ENCODE data around the gene MAP4K3.
"Not testable (repeated sequence)": the region's sequence is repeated elsewhere in the genome, so short reads cannot be mapped to it uniquely, and the experiment has no call there.

Gene MAP4K3

DNA sequence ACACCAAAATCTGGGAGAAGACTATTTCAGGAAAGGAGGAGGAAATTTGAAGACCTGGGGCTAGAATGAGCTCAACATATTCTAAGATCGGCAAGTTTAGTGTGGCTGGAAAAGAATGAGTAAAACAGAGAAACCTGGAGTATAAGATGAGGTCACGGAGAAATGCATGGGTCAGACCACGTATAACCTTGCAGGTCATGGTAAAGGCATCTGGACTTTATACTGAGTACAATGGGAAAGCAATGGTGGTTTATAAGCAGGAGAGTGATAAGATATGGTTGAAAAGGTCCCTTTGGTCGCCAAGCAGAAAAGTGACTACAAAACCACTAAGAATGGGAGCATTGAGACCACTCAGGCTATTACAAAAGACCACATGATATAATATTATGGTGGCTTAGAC, 102.1 kb downstream of the MAP4K3 start:
- DNase-seq (ENCODE audit: low read depth, low spot score) = no peak
- Histone ChIP-seq H3K27ac (no peak overlapping the region), H3K9ac (ENCODE audit: insufficient read length) (no peak overlapping the region), H3K36me3 (ENCODE audit: insufficient read depth, low read length) (peaks cover 6% of the 10 kb centered on the region; the same call in 1 of the 2 replicates), H3K9me3 (ENCODE audit: low read depth, low read length) (no peaks in the 10 kb centered on the region), H3K4me3 (no peak overlapping the region)
- TF ChIP-seq EZH2 (IDR thresholded peaks at IDR 0.05) = no peak
- no peak for TF ChIP-seq POLR2AphosphoS5 (IDR thresholded peaks at IDR 0.05; ENCODE audit: borderline replicate concordance, low read depth, low read length)
- TF ChIP-seq FOXP2 (optimal IDR thresholded peaks at IDR 0.05; ENCODE audit: control extremely low read depth, extremely low read length, insufficient read depth) = no peak

DNA sequence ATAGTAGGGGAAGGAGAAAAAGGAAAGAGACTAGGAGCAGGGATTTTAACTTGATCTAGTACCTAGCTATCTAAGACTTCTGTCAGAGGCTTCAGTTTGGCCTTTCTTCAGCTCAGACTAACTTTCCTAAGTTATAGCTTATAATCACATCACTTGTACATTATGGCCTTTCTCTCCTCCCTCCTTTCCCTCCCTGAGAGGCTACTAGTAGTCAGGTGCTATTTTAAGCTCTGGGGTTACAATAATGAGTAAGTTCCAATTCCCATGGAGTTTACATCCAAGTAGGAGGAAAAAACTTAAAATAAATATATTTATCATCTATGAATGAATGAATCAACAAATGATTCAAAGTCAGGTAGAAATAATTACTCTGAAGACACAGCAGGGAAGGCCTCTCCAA, 102.6 kb downstream of the MAP4K3 start:
- Histone ChIP-seq H3K9me3 (ENCODE audit: low read depth, low read length) (no peaks in the 10 kb centered on the region), H3K36me3 (ENCODE audit: insufficient read depth, low read length) (peaks cover 5% of the 10 kb centered on the region), H3K27ac (no peak overlapping the region), H3K4me3 (no peak overlapping the region), H3K9ac (ENCODE audit: insufficient read length) (no peak overlapping the region)
- DNase-seq (ENCODE audit: low read depth, low spot score) = no peak
- TF ChIP-seq EZH2 (IDR thresholded peaks at IDR 0.05) (no peak), FOXP2 (optimal IDR thresholded peaks at IDR 0.05; ENCODE audit: control extremely low read depth, extremely low read length, insufficient read depth) (no peak), POLR2AphosphoS5 (IDR thresholded peaks at IDR 0.05; ENCODE audit: borderline replicate concordance, low read depth, low read length) (no peak)

DNA sequence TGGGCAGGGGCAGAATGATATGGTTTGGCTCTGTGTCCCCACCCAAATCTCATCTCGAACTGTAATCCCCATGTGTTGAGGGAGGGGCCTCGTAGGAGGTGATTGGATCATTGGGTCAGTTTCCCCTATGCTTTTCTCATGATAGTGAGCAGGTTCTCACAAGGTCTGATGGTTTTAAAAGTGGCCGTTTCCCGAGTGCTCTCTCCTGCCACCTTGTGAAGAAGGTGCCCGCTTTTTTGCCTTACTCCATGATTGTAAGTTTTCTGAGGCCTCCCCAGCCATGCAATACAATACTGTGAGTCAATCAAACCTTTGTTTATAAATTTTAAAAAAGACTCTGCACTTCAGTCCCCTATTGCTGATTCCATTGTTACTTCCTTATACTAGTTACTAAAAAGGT, 110.4 kb downstream of the MAP4K3 start:
- Histone ChIP-seq H3K27ac (no peak overlapping the region), H3K9me3 (ENCODE audit: low read depth, low read length) (no peaks in the 10 kb centered on the region), H3K9ac (ENCODE audit: insufficient read length) (no peak overlapping the region), H3K36me3 (ENCODE audit: insufficient read depth, low read length) (peaks cover 5% of the 10 kb centered on the region), H3K4me3 (no peak overlapping the region)
- no peak for DNase-seq (ENCODE audit: low read depth, low spot score)
- TF ChIP-seq FOXP2 (optimal IDR thresholded peaks at IDR 0.05; ENCODE audit: control extremely low read depth, extremely low read length, insufficient read depth) (no peak), EZH2 (IDR thresholded peaks at IDR 0.05) (no peak), POLR2AphosphoS5 (IDR thresholded peaks at IDR 0.05; ENCODE audit: borderline replicate concordance, low read depth, low read length) (no peak)

DNA sequence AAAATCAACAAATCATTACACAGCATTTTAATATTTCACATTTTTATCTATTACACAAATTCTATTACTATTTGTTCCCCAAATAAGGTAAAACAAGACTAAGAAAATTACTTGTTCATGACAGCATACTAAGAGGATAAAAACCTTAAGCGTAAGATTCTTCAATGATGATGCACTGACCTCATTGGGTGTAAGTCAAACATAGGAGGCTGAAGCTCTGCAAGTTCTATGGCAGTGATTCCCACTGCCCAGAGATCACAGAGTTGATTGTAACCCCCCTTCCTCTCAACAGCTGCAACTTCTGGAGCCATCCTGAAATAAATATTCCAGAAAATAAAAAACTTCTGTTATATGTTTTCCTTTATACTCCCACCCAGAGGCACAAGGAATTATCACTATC, 111.1 kb downstream of the MAP4K3 start:
- TF ChIP-seq FOXP2 (optimal IDR thresholded peaks at IDR 0.05; ENCODE audit: control extremely low read depth, extremely low read length, insufficient read depth) (no peak), POLR2AphosphoS5 (IDR thresholded peaks at IDR 0.05; ENCODE audit: borderline replicate concordance, low read depth, low read length) (no peak), EZH2 (IDR thresholded peaks at IDR 0.05) (no peak)
- no peak overlapping the region for H3K27ac ChIP-seq

DNA sequence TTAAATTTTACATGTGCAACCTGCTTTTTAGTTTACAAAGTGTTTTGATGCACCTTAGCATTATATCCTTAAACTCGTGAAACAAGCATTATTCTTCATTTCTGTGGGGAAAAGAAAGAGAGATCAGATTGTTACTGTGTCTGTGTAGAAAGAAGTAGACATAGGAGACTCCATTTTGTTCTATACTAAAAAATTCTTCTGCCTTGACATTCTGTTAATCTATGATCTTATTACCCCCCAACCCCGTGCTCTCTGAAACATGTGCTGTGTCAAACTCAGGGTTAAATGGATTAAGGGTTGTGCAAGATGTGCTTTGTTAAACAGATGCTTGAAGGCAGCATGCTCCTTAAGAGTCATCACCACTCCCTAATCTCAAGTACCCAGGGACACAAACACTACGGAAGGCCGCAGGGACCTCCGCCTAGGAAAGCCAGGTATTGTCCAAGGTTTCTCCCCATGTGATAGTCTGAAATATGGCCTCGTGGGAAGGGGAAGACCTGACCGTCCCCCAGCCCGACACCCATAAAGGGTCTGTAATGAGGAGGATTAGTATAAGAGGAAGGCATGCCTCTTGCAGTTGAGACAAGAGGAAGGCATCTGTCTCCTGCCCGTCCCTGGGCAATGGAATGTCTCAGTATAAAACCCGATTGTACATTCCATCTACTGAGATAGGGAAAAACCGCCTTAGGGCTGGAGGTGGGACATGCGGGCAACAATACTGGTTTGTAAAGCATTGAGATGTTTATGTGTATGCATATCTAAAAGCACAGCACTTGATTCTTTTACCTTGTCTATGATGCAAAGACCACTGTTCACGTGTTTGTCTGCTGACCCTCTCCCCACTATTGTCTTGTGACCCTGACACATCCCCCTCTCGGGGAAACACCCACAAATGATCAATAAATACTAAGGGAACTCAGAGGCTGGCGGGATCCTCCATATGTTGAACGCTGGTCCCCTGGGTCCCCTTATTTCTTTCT, 115.7 kb downstream of the MAP4K3 start:
- not testable (repeated sequence) for H3K36me3 ChIP-seq (ENCODE audit: insufficient read depth, low read length); DNase-seq (ENCODE audit: low read depth, low spot score)

More for the DNA sequence above, 111.1 kb downstream of the MAP4K3 start:
- Histone ChIP-seq H3K9ac (ENCODE audit: insufficient read length) (no peak overlapping the region), H3K4me3 (no peak overlapping the region), H3K9me3 (ENCODE audit: low read depth, low read length) (no peaks in the 10 kb centered on the region), H3K36me3 (ENCODE audit: insufficient read depth, low read length) (peaks cover 5% of the 10 kb centered on the region)
- DNase-seq (ENCODE audit: low read depth, low spot score) = no peak

DNA sequence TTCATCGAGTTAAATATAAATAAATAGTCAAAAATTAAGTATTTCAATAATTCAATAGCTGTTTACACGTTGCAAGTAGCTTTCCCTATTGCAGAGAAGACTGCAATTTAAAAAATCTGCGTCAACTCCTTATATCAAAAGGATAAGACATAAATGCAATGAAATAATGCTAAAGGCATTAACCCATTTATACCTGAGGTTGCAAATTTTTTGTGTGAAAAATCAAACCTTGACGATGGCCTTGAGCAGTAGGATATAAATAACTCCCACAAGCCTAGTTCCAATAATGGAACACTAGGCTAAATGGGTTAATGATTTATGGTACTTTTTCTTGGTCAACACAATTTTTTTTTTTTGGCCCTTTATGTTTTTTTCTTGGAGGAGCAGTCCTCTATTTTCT, 116.9 kb downstream of the MAP4K3 start:
- no peak overlapping the region for H3K9ac ChIP-seq (ENCODE audit: insufficient read length)
- H3K36me3 ChIP-seq (ENCODE audit: insufficient read depth, low read length) = no peaks in the 10 kb centered on the region; the same call in 1 of the 2 replicates
- TF ChIP-seq POLR2AphosphoS5 (IDR thresholded peaks at IDR 0.05; ENCODE audit: borderline replicate concordance, low read depth, low read length) = no peak
- no peak for TF ChIP-seq FOXP2 (optimal IDR thresholded peaks at IDR 0.05; ENCODE audit: control extremely low read depth, extremely low read length, insufficient read depth)
- TF ChIP-seq EZH2 (IDR thresholded peaks at IDR 0.05) = no peak
- no peak overlapping the region for H3K27ac ChIP-seq
- H3K9me3 ChIP-seq (ENCODE audit: low read depth, low read length) = no peaks in the 10 kb centered on the region
- no peak for DNase-seq (ENCODE audit: low read depth, low spot score)
- no peak overlapping the region for H3K4me3 ChIP-seq

More for the DNA sequence above, 115.7 kb downstream of the MAP4K3 start:
- H3K4me3 ChIP-seq; H3K9me3 ChIP-seq (ENCODE audit: low read depth, low read length); H3K9ac ChIP-seq (ENCODE audit: insufficient read length); H3K27ac ChIP-seq: not testable (repeated sequence)

DNA sequence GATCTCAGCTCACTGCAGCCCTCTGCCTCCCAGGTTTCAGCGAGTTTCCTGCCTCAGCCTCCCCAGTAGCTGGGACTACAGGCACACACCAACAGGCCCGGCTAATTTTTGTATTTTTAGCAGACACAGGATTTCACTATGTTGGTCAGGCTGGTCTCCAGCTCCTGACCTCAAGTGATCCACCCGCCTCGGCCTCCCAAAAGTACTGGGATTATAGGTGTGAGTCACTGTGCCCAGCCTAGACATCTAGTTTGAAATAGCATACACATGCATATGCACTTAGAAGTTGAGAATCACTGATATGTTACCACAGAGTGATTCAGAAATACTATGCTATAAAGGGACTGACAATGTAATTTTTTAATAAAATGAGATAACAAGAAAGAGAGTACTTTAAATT, 123.5 kb downstream of the MAP4K3 start:
- no peak overlapping the region for H3K4me3 ChIP-seq
- DNase-seq (ENCODE audit: low read depth, low spot score) = no peak
- H3K9ac ChIP-seq (ENCODE audit: insufficient read length) = no peak overlapping the region
- TF ChIP-seq FOXP2 (optimal IDR thresholded peaks at IDR 0.05; ENCODE audit: control extremely low read depth, extremely low read length, insufficient read depth) (no peak), EZH2 (IDR thresholded peaks at IDR 0.05) (no peak), POLR2AphosphoS5 (IDR thresholded peaks at IDR 0.05; ENCODE audit: borderline replicate concordance, low read depth, low read length) (no peak)
- no peaks in the 10 kb centered on the region for H3K9me3 ChIP-seq (ENCODE audit: low read depth, low read length)
- no peak overlapping the region for H3K27ac ChIP-seq
- peaks cover 19% of the 10 kb centered on the region for H3K36me3 ChIP-seq (ENCODE audit: insufficient read depth, low read length)

DNA sequence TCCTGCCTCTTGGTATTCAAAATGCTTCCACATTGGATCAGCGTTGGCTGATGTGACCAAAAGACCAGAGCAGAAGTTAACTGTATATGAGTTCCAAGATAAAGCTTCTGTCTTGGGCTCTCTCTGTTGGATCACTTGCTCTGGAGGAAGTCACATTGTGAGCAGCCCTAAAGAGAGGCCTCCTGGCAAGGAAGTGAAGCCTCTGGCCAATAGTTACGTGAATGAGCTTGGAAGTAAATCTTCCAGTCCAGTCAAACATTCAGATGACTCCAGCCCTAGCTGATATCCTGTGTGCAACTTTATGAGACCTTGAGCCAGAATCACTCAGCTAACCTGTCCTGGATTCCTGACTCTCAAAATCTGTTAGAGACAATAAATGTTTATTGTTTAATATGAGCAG, 125.6 kb downstream of the MAP4K3 start:
- no peak overlapping the region for H3K27ac ChIP-seq
- H3K9me3 ChIP-seq (ENCODE audit: low read depth, low read length) = no peaks in the 10 kb centered on the region
- H3K4me3 ChIP-seq = no peak overlapping the region
- TF ChIP-seq EZH2 (IDR thresholded peaks at IDR 0.05) (no peak), FOXP2 (optimal IDR thresholded peaks at IDR 0.05; ENCODE audit: control extremely low read depth, extremely low read length, insufficient read depth) (no peak), POLR2AphosphoS5 (IDR thresholded peaks at IDR 0.05; ENCODE audit: borderline replicate concordance, low read depth, low read length) (no peak)
- H3K36me3 ChIP-seq (ENCODE audit: insufficient read depth, low read length) = peaks cover 19% of the 10 kb centered on the region
- H3K9ac ChIP-seq (ENCODE audit: insufficient read length) = no peak overlapping the region
- DNase-seq (ENCODE audit: low read depth, low spot score) = no peak

Measured in SK-N-MC (cell line).